Muscle of leg (tissue), 11 donors: ENCODE results near the gene DMRTC2. TPM values are rescaled to one million over a fixed set of nuclear protein-coding genes. Genes with fewer than 3 reads are reported as not detected.
A peak's percentile ranks its signal among the peaks of the same experiment; 100 is the strongest.
"Not testable (repeated sequence)": the region's sequence is repeated elsewhere in the genome, so short reads cannot be mapped to it uniquely, and the experiment has no call there.

ENCODE experiments used
- DNase-seq: peaks from one replicate; pipeline ENCODE4 v3.0.0; 2013
- H3K27ac ChIP-seq: one replicate; pipeline ENCODE4 v1.5.1; 2013; ENCODE audit warnings: mild to moderate bottlenecking, low read length, control low read depth
- H3K27me3 ChIP-seq: one replicate; pipeline ENCODE4 v1.6.1; 2013; ENCODE audit warnings: low read length; ENCODE audit not compliant: control insufficient read depth, insufficient read depth
- H3K36me3 ChIP-seq: one replicate; pipeline ENCODE4 v1.6.1; 2013; ENCODE audit warnings: low read length; ENCODE audit not compliant: control insufficient read depth, insufficient read depth
- H3K4me1 ChIP-seq: one replicate; pipeline ENCODE4 v1.6.1; 2013; ENCODE audit warnings: low read length; ENCODE audit not compliant: control insufficient read depth, insufficient read depth
- H3K4me3 ChIP-seq: one replicate; pipeline ENCODE4 v1.5.1; 2013; ENCODE audit warnings: low read length, control low read depth
- H3K9me3 ChIP-seq: replicated peaks from 2 replicates; pipeline ENCODE4 v1.6.1; 2013; ENCODE audit warnings: low read depth, low read length; ENCODE audit not compliant: control insufficient read depth
- WGBS: methylation state at CpG from one replicate; pipeline ENCODE4 v1.1.5; 2013; ENCODE audit warnings: missing lambda C conversion rate; ENCODE audit not compliant: insufficient coverage; 5-methylcytosine and 5-hydroxymethylcytosine counted together
- polyA plus RNA-seq, 8 donors: library from polyadenylated mRNA; unstranded; fragments of 120-200 nt; gene quantifications; one replicate each; pipeline versions ENCODE4 v1.2.1 to v1.2.3, GENCODE V29; 2013; ENCODE audit warnings: inconsistent platforms in 1 of 8, low replicate concordance in 1 of 8; ENCODE audit not compliant: insufficient read length in 8 of 8, insufficient read depth in 1 of 8
- total RNA-seq: library from RNA; stranded (reverse); fragments of 120-200 nt; gene quantifications from one replicate; pipeline ENCODE4 v1.2.4, GENCODE V29; 2013

The DMRTC2 gene
- total and polyA plus RNA-seq, 9 donors: not detected

DNA sequence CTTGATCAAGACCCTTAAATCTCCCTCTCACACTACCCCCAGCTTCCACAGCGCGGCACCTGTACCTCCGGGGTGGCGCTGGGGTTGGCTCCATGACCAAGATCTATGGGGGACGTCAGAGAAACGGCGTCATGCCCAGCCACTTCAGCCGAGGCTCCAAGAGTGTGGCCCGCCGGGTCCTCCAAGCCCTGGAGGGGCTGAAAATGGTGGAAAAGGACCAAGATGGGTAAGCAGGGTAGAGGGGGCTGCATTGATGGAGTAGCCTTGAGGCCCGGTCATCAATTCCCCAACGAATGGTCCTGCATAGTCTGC, 24.1 kb downstream of the DMRTC2 start:
- WGBS: 87% methylated on average over 8 of the region's 12 CpGs
- no peak overlapping the region for H3K4me3 ChIP-seq
- peaks cover 8% of the 10 kb centered on the region for H3K4me1 ChIP-seq
- no peaks in the 10 kb centered on the region for H3K27me3 ChIP-seq
- DNase-seq: no peak
- no peaks in the 10 kb centered on the region for H3K9me3 ChIP-seq
- H3K36me3 ChIP-seq: peaks cover 70% of the 10 kb centered on the region
- no peak overlapping the region for H3K27ac ChIP-seq

GRCh38 chr19:41869374-41869955, 24.6 kb downstream of the DMRTC2 start:
- 63% methylated on average over 10 of the region's 13 CpGs for WGBS
- no peak for DNase-seq

DNA sequence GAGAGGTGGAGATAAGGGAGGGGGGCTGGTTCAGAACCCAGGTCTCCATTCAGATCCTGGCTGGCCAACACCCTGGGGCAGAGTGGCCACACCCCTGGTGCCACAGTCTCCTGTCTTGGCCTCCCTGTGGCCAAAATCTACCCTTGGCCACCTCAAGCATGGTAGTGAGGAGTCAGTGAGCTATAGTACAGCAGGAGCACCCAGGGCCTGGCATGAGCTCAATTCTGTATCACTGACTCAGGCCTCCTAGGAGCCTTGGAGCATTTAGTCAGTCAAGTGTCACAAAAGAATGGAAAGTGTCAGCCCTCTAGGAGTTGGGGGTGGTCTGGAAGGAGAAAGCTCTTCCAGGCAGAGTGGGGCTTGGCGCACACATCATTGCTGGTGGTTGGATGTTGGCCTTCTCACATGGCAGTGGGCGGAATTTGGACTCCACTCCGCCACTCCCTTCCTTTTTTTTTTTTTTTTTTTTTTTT, 25.6 kb downstream of the DMRTC2 start:
- Histone ChIP-seq H3K27me3 (no peaks in the 10 kb centered on the region), H3K9me3 (no peaks in the 10 kb centered on the region), H3K27ac (no peak overlapping the region), H3K4me1 (peaks cover 8% of the 10 kb centered on the region), H3K4me3 (no peak overlapping the region), H3K36me3 (peaks cover 55% of the 10 kb centered on the region)
- no CpG with 5 or more reads among the region's 3 CpGs for WGBS
- DNase-seq: no peak

More at GRCh38 chr19:41869374-41869955, 24.6 kb downstream of the DMRTC2 start:
- Histone ChIP-seq H3K9me3 (no peaks in the 10 kb centered on the region), H3K27ac (no peak overlapping the region), H3K4me3 (no peak overlapping the region), H3K27me3 (no peaks in the 10 kb centered on the region), H3K4me1 (peaks cover 8% of the 10 kb centered on the region), H3K36me3 (peaks cover 65% of the 10 kb centered on the region)

DNA sequence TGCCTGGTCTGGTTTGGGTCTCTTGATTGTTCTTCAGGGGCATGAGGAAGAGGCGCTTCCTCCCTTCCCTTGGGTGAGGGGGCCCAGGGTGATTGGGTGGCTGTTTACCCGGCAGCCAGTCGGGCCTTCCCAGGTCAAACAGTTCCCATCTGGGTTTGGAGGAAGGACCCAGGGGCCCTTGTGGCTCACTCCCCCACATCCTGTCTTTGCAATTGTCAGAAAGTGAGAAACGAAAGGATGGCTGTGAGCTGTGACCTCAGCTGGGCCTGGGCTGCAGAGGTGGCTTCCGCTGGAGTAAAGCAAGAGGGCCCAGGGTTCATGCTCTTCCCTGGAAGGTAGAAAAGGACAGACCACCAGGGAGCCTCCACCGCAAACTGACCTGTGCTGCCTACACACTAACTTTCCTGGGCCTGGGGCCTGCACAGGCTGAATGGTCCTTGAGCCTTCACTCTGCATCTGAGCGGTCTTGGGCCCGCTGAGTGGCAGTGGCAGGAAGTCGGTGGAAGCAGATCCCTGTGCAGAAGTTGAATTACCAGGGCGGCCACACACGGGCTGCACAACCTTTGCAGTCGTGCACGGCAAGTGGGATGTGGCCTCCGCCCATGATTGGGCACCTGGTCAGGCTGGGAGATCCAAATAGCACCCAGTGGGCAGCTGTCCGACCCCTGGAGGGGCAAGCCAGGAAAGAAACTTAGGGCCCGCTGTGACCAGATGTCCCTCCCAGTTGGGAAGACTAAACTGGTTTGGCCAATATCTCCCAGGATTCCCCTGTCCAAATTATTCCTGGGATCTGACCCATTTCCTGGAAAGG, 26.9 kb downstream of the DMRTC2 start:
- Histone ChIP-seq H3K9me3 (no peaks in the 10 kb centered on the region), H3K4me3 (no peak overlapping the region), H3K36me3 (peaks cover 47% of the 10 kb centered on the region), H3K27ac (peak overlapping the region; percentile 29), H3K4me1 (peaks cover 8% of the 10 kb centered on the region), H3K27me3 (no peaks in the 10 kb centered on the region)
- WGBS: 61% methylated on average over 10 of the region's 16 CpGs
- peak; percentile 47 for DNase-seq

DNA sequence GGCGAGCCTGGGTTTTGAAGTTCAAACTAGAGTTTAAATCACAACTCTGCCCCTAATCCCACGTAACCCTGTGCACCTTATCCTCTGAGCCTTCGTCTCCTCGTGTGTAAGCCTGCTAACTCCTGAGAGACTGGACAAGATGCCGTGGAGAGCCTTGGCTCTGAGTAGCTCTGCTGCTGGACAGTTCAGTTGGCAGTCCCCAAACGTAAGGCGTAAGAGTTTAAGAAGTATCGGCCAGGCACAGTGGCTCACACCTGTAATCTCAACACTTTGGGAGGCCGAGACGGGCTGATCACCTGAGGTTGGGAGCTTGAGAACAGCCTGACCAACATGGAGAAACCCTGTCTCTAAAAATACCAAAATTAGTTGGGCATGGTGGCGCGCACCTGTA, 27.5 kb downstream of the DMRTC2 start:
- no peaks in the 10 kb centered on the region for H3K9me3 ChIP-seq
- DNase-seq: no peak
- H3K27me3 ChIP-seq: no peaks in the 10 kb centered on the region
- peaks cover 41% of the 10 kb centered on the region for H3K36me3 ChIP-seq
- WGBS: 88% methylated on average over 10 of the region's 12 CpGs
- H3K4me3 ChIP-seq: no peak overlapping the region
- no peak overlapping the region for H3K27ac ChIP-seq
- H3K4me1 ChIP-seq: peaks cover 10% of the 10 kb centered on the region

DNA sequence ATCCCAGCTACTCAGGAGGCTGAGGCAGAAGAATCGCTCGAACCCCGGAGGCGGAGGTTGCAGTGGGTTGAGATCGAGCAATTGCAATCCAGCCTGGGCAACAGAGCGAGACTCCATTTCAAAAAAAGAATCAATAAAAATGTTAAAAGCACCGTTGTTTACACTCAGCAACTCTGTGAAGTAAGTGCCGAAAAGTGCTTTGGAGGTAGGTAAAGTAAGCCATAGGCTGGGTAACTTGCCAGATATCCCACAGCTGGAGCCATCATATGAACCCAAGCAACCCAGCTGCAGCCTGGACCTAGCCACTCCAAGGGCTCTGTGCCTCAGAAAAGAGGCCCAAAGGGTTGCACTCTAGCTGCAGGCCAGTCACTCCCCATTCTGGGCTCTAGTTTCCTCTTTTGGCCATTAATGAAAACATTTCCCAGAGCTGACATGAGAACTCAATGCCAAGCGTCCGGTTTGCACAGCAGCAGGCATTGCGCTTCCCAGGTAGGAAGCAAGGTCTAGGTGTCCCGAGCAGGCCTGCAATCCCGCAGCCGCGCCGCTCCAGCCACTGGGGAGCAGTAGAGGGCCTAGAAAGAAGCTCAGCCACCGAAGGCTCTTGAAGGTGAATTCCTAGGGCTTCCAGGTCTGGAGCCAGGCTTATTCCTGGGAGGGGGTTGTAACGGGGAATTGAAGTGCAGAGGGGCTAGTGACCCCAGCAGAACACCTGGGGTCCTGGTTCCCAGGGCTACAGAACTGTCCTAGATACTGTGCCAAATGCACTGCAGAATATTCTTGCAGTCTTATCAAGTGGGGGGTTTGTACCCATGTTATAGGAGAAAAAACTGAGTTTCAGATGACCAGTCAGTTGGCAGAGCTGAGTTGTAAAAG, 28.2 kb downstream of the DMRTC2 start:
- WGBS: 20% methylated on average over 11 of the region's 18 CpGs
- peaks cover 38% of the 10 kb centered on the region for H3K36me3 ChIP-seq
- H3K27ac ChIP-seq: no peak overlapping the region
- peaks cover 10% of the 10 kb centered on the region for H3K4me1 ChIP-seq
- peak; percentile 54 for DNase-seq
- no peaks in the 10 kb centered on the region for H3K9me3 ChIP-seq
- H3K4me3 ChIP-seq: no peak overlapping the region
- H3K27me3 ChIP-seq: no peaks in the 10 kb centered on the region

- not testable (repeated sequence) for H3K27ac ChIP-seq
- no CpG with 5 or more reads among the region's 3 CpGs for WGBS
Observed at GRCh38 chr19:41875973-41876372, 31.1 kb downstream of the DMRTC2 start.

DNA sequence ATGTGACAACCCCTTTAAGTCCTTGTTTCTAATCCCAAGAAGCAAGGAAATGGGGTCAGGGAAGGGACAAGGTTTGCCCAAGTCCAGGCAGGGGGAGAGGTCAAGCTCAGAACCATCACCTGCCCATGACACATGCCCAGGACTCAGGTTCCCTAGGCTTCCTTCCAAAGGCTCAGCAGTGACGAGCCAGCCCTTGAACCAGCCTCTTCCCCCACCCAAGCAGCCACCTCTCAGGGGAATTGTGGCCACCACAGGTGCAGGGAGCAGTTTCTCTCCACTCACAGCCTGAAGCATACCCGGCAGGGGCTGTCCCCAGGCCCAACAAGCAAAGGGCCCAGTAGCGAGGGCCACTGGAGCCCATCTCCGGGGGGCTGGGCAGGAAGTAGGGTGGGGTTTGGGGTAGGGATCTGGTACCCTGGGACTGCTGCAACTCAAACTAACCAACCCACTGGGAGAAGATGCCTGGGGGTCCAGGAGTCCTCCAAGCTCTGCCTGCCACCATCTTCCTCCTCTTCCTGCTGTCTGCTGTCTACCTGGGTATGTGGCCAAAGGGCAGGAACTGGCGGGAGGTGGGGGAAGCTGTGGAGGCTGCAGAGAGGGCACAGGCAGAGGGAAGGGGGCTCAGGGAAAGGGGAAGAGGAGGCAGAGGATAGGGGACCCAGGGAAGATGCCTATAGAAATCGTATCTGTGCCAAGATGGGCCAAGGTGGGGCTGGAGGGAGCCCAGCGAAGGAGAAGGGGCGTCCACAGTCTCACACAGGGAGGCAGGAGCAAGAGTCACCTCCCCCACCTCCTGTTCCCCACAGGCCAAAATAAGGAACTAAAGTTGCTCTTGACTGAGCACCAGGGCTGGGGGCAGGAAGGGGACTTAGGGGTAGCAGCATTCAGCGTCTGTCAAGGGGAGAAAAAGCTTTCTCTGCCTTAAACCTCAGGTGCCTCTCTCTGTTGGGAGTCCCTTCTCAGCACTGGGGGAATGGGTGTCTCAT, 32.3 kb downstream of the DMRTC2 start, which contains the start of gene CD79A:
TSS of gene CD79A (plus strand) at position 433 of the 986 bp plus-strand sequence. CDS start at position 459, 26 bp downstream.
- no peaks in the 10 kb centered on the region for H3K9me3 ChIP-seq
- peaks cover 4% of the 10 kb centered on the region for H3K27me3 ChIP-seq
- H3K27ac ChIP-seq: no peak within 1 kb of the TSS
- peaks cover 2% of the 10 kb centered on the region for H3K36me3 ChIP-seq
- DNase-seq: no peak
- peaks cover 5% of the 10 kb centered on the region for H3K4me1 ChIP-seq
- H3K4me3 ChIP-seq: no peak within 1 kb of the TSS
- WGBS: 52% methylated on average over 2 of the region's 9 CpGs

More at GRCh38 chr19:41875973-41876372, 31.1 kb downstream of the DMRTC2 start:
- not testable (repeated sequence) for H3K27me3 ChIP-seq, H3K4me3 ChIP-seq, H3K9me3 ChIP-seq, DNase-seq
- Histone ChIP-seq H3K4me1 (peaks cover 10% of the 10 kb centered on the region), H3K36me3 (peaks cover 11% of the 10 kb centered on the region)
